GM12891 (cell line): ENCODE results near the gene NDUFB8.

Experiments used
- POLR2A ChIP-seq: IDR thresholded peaks from 2 replicates; pipeline ENCODE4 v1.6.1; 2011; ENCODE audit warnings: low read depth, low read length, control low read depth
- POLR2AphosphoS5 ChIP-seq: IDR thresholded peaks from 2 replicates; pipeline ENCODE4 v1.6.1; 2011; ENCODE audit warnings: low read depth, low read length, control low read depth
- POU2F2 ChIP-seq: IDR thresholded peaks from 2 replicates; pipeline ENCODE4 v1.6.1; 2011; ENCODE audit warnings: low read depth, mild to moderate bottlenecking, control low read depth, low read length, moderate library complexity

DNA sequence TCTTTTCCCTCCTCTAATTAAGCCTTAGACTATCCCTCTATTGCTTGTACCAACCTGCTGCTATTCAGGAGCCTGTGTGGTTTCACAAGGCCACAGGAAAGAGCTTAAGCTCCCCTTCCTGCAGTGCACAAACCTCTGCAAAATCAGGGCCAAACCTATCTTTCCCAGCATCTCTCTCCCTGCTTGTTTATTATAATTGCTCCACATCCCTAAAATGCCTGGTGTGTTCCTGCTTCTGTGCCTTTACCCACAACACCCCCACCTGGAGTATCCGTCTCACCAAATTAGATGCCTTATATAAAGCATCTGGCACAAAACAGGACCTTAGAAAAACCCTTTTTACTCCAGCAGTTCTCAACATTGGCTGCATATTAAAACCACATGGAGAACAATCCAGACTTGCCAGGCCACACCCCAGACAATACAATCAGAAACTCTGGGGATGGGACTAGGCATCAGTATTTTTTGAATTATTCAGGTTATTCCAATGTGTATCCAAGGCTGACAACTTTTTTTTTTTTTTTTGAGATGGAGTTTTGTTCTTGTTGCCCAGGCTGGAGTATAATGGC is 26.7 kb downstream of the NDUFB8 start:
- TF ChIP-seq POLR2A (no peak), POU2F2 (no peak), POLR2AphosphoS5 (no peak)
